HG03135 (cell line): Measurements from ENCODE around the gene EXOC3L2.
"Not testable (repeated sequence)": the region's sequence is repeated elsewhere in the genome, so short reads cannot be mapped to it uniquely, and the experiment has no call there.

Experiments used
- ATAC-seq: cut with Tn5 transposase; IDR thresholded peaks from one replicate; pipeline ENCODE4 v1.9.1; 2021; ENCODE audit warnings: mild to moderate bottlenecking, moderate library complexity; ENCODE audit not compliant: unreplicated experiment

Gene EXOC3L2

DNA sequence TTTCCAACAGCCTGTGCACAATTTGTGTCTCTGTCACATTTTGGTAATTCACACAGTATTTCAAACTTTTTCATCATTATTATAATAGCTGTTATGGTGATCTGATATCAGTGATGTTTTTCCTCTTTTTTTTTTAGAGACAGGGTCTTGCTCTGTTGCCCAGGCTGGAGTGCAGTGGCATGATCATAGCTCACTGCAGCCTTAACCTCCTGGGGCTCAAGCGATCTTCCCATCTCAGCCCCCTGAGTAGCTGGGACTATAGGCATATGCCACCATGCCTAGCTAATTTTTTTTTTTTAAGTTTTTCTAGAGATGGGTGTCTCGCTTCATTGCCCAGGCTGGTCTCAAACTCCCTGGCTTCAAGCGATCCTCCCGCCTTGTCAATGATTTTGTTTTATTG lies 11.6 kb upstream of the EXOC3L2 start:
- no peak for ATAC-seq

GRCh38 chr19:45255611-45256157 lies 10.5 kb upstream of the EXOC3L2 start:
- ATAC-seq = no peak

- no peak for ATAC-seq
Observed at GRCh38 chr19:45254044-45254531, 8.9 kb upstream of the EXOC3L2 start.

DNA sequence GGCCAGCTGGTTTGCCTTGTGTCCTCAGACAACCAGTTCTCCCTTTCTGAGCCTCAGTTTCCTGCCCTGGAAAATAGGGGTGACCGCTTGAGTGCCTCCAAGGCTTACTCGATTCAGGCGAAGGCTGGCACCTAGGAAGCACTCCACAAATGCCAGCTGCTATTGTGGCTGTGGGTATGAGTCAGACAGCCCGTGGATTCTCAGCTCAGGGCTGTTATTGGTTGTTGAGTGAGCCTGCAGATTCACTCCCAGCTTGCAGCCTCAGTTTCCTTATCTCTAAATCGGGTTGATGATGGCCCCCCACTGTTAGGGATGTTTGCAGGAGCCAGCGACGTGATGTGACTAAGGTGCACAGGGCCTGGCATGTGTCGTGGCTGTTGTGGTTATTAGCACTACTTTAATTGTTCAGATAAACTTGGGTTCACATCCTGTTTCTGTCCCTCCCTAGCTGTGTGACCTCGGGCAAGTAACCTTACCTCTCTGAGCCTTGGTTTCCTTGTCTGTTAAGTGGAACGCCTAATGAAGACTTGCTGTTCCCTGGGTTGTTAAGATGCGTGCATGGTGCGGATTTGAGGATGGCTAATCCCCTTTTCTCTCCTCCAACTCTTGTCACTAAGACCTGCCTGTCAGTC lies 8.3 kb upstream of the EXOC3L2 start:
- ATAC-seq = no peak

DNA sequence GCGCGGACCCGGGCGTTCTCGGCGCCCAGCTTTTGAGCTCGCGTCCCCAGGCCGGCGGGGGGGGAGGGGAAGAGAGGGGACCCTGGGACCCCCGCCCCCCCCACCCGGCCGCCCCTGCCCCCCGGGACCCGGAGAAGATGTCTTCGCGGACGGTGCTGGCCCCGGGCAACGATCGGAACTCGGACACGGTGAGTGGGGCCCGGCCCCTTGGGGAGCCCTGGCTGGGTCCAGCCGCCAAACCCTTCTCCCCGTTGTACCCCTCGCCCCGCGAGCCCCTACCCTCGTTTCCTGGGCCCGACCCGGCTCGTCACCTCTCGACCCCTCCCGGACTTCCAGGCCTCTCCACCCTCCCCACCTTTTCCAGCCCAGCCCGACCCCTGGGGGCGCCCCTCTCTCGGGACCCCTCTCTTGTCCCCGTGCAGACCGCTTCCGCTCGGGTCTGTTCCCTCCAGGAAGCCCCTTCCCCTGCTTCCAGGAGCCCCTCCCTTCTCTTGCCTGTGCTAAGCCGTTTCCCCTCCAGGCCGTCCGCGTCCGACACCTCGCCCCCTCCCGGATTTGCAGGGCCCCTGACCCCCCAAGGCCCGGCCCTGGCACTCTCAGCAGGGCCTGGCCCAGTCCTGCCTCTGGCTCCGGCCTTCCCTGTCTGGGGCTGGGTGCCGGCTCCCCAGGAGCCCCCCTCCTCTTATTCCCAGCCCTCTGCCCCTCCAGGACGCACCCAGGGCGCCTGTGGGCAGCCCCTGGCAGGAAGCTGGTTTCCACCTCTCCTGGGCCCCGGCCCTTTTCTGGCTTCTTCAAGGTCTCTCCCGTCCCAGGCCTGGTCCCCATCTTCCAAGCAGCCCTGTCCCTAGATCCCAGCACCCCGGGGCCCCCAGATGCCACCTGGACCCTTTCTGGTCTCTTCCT lies 6.5 kb upstream of the EXOC3L2 start:
- ATAC-seq = no peak

- no peak for ATAC-seq
Observed at GRCh38 chr19:45250832-45251451, 5.7 kb upstream of the EXOC3L2 start, which contains the start of gene MARK4. TSS of gene MARK4 (plus strand) at chr19:45251271. CDS start at chr19:45251589, 318 bp downstream.

- ATAC-seq = no peak
Observed at GRCh38 chr19:45250216-45250831, 5.1 kb upstream of the EXOC3L2 start.

GRCh38 chr19:45249261-45250033 lies 4.2 kb upstream of the EXOC3L2 start:
- ATAC-seq = no peak

DNA sequence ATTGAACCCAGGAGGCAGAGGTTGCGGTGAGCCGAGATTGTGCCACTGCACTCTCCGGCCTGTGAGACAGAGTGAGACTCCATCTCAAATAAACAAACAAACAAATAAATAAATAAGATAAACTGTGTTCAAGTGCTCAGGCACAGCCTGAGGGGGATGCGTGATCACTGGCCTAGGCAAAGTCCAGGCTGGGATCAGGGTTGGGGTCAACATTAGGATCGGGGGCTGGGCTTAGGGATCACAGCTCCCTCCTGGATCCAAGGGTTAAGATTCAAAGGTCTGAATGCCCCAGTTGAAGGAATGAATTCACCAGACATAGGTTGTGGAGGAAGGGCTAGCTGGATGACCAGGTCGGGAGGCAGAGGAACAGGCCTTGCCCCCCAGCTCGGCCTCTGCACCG lies 1.9 kb upstream of the EXOC3L2 start:
- ATAC-seq = no peak

DNA sequence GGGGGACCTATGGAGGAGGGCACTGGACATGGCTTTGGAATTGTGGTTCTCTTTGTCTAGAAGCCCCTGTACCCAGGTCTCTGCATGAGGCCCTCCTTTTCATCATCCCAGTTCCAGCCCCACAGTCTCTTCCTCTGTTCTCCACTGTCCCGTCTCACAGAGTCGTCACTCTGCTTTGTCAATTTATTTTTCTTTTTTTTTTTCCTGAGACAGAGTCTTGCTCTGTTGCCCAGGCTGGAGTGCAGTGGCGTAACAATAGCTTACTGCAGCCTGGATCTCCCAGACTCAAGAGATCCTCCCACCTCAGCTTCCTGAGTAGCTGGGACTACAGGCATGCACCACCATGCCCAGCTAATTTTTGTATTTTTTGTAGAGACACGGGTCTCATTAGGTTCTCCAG lies 619 bp upstream of the EXOC3L2 start:
- ATAC-seq = no peak

- no peak for ATAC-seq
Observed at GRCh38 chr19:45244133-45244794, 943 bp downstream of the EXOC3L2 start.

- no peak for ATAC-seq
Observed at GRCh38 chr19:45243144-45243732, 2.0 kb downstream of the EXOC3L2 start.

DNA sequence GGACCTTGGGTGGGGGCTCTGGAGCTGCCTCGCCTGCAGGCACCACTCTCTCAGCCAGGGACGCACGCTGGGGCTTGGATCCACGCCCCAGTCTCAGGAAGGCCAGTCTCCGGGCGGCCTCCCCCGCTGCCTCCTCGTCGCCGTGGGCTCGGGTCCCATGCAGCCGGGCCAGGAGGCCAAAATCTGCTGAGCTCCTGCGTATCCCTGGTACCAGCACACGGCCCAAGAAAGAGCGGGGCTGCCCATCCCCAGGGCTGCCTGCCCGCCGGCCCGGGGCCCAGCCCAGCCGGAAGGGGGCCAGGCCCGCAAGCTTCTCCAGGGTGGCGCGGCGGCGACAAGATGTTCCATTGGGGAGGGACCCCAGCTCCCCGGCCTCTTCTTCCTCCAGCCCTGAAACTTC lies 6.7 kb downstream of the EXOC3L2 start:
- ATAC-seq = no peak

- no peak for ATAC-seq
Observed at GRCh38 chr19:45235485-45235884, 9.7 kb downstream of the EXOC3L2 start.

DNA sequence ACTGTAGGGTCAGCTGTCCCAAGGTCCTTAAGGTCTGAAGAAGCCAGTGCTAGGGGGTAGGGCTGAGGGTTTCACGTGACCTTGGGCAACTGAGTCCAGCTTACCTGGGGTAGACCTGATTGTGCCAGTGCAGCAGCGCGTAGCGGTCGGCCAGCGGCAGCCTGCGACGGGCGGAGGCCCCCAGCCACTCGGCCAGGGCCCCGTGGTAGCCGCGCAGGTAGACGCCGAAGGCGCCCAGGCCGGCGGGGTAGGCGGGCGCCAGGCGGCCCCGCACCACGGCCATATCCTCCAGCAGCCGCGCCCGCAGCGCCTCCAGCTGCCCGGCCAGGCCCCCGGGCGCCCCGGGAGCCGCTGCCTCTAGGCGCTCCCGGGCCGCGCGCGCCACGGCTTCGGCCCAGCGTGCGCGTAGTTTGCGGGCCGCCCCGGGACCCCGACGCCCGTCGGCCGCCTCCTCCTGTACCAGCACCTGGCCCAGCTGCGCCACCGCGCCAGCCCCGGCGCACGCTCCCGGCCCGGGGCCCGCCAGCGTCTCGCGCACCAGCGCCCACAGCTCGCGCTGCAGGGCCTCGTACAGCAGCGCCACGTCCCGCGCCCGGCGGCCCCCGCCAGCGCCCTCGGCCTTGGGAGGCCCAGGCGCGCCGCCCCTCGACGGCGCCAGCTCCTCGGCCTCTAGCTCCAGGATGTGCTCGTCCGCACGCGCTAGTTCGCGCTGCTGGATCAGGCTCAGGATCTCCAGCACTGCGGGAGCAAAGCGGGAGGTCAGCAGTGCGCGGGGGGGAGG lies 10.9 kb downstream of the EXOC3L2 start:
- ATAC-seq = no peak

DNA sequence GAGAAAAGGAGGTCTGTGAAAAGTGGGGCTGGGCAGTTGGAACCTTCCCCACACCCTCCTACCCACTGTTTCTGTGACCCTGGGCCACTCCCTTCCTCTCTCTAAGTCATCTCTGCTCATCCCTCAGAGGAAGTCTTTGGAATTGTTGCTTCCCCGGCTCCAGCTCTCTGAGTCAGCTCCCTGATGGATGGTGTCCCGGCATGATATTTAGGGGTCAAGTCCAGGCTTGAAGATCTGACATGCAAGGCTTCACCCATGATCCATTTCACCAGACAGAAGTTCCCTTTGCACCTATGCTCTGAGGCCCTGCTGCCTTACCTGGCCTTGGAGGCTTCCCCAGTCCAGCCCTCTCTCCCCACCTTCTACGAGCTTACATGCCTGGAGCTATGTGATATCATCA lies 13.3 kb downstream of the EXOC3L2 start:
- ATAC-seq = no peak

DNA sequence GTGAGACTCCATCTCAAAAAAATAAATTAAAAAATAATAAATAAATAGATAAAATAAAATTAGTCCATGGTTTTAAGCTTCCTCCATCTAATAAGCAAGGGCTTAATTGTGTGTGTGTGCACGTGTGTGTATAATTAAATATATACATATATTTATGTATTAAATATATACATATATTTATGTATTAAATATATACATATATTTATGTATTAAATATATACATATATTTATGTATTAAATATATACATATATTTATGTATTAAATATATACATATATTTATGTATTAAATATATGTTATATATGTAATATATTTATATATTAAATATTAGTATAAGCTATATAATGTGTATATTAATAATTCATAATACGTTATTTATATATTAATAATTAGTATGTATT lies 16.2 kb downstream of the EXOC3L2 start:
- not testable (repeated sequence) for ATAC-seq

DNA sequence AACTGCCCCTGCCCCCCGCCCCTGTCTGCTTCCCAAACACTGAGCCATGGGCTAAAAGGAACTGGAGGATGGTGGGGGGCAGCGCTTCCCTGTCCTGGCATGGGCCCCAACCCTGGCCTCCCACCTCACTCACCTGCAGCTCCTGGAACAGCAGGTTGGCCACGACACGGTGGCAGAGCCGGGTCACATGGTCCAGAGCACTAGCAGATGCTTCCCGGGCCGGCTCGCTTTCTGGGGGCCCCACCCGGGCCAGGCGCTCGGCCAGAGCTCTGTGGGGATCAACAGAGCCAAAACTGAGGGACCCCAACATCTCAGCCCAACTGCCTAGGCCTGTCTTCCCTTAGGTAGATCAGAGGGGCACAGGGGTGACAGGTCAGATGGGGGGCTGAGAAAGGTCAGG lies 20.6 kb downstream of the EXOC3L2 start:
- no peak for ATAC-seq
